Stimulated activated CD4-positive, alpha-beta T cell treated with anti-CD3 and anti-CD28 coated beads, TNF-alpha, amount 100 ng/mL, for 4 hours (primary cell): Measurements from ENCODE around the gene PIP5K1C.
"Not testable (repeated sequence)": the region's sequence is repeated elsewhere in the genome, so short reads cannot be mapped to it uniquely, and the experiment has no call there.

Experiments
- DNase-seq, 3 experiments: peaks; one replicate each; pipeline ENCODE4 v3.0.0-alpha.2; 2020; ENCODE audit warnings: low read depth in 3 of 3

PIP5K1C gene

DNA sequence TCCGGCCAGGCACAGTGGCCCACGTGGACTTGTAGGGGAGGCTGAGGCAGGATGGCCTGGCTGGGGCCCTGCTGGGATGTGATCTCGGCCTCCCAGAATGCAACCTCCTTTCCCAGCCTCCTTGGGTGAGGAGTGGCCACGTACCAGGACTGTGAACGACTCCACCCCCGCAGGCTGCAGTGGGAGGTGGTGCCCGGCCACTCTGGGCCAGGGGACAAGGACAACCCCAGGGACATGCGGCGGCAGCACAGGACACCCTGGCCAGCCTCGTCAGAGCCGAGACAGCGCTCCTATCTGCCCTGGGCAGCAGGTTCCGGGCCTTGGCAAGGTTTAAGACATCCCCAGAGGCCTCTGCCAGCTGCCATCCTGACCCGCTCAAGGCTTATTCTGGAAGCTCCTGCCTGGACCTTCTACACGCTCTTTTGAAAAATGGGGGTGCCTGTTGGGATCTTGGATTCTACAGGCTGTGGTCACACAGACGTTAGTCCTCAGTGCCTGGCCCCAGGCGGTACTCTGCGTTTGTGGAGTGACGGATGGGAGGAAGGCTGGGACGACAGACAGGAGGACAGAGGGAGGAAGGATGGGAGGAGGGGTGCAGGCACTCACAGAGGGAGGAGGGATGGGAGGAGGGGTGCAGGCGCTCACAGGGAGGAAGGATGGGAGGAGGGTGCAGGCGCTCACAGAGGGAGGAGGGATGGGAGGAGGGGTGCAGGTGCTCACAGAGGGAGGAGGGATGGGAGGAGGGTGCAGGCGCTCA, 53.8 kb downstream of the PIP5K1C start:
- DNase-seq: no peak

DNA sequence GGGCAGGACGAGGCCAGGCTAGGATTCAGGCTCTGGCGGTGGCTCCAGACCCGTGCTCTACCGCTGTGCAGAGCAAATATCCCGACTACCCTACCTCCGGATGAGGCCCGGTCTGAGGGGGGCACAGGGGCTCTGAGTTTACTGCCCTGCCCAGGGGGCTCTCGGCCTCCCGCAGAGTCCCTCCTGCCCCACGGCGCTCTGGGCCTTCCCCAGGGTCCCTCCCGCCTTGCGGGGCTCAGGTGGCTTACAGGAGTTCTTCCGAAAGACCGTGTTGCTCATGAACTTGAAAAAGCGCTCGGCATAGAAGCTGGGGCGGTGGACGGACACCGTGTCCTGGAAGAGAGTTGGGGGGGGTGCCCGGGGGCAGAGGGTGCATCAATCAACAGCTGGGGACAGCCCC, 54.5 kb downstream of the PIP5K1C start:
- DNase-seq: no peak

DNA sequence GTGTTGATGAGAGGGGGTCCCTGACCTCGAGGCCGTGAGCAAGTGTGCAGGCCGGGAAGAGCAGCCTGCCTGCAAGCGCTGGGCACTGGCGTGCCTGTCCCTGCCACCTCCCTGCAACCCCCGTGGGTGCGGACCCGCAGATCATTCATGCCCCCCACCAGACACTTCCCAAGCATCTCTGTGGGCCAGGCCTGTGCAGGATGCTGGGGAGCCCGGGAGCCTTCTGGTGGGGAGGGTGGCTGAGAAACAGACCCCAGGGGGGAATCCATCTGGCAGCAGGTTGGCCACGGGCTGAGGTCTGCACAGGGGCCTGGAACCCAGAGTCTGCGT, 55.2 kb downstream of the PIP5K1C start:
- no peak for DNase-seq

DNA sequence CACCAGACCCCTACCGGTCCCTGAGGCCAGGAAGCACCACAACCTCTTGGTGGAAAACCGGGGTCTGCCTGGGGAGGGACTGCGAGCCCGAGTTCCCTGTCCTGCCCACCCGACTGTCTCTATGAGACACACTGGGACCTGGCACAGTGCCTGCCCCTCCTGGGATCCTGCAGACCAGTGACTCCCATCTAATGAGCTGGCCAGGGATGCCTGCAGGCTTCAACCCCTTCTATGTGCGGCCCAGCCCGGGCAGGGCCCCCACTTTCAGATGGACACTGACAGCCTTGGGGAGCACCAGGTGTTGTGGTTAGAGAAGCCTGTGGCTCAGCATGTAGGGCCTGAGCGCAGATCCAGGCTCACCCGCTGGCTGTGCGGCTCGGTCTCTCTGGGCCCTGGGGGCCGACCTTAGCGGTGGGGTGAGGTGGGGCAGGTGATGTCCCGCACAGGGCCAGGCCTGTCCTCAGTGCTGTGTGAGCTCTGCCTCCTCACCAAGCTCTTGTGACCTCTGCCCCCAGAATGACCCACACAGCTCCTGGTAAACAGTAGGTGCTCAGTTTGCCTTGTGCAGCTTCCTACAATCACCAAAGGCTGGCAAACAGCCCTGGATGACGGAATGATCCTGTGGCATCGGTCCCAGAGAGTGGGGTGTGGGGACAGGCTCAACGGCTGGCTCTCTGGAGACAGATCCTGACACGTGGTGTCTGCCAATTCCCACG, 55.8 kb downstream of the PIP5K1C start:
- no peak for DNase-seq

DNA sequence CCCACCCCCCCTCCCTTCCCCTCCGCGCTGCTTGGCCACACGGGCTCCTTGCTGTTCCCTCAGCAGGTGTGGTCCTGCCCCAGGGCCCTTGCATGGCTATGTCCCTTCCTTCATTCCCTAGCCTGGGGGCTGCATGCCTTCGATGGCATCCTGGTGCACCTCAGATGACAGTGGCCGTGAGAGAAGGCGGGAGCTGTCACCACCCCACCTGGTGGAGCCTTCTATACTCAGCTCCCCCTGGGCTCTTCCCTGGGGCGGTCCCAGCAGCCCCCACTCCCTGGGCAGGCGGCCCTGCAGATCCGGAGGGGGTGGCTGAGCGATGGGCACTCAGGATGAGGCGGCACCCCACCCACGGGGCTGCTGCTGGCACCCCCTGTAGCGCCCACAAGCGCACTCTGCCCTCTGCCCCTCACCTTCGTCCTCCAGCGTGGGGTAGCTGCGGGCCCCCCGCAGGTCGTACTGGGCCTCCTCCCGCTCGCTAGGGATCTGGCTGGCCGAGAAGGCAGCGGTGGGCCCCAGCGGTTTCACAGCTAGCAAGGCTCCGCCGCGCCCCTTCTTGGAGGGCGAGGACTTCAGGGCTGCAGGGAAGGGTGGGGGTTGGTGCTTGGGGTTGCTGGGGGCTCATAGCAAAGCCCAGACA, 56.5 kb downstream of the PIP5K1C start:
- no peak for DNase-seq

DNA sequence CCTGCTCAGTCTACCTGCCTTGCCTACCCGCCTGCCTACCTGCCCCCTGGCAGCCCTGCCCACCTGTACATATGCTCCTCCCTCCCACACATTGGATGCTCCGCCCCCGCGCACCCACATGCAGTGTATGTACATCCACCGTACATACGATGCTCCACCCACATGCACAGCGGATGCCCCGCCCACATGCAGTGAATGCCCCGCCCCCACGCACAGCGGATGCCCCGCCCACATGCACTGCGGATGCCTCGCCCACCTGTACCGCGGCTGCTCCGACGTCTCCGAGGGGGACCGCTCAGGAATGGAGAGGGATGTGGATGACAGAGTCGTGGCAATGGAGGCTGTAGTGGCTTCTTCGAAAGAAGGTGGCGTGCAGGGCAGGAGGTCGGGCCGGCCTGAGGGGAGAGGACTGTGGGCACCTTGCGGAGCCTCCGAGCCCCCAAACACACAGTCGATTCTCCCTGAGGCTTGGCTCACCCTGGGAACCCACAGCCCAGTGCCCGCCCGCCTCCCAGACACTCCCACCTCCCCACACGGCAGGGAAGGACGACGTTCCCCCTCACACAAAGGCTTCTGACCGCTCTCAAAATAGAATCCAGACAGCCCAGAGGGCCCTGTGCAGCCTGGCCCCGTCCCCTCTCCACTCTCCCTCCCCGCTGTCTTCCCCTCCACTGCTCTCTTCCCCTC, 57.1 kb downstream of the PIP5K1C start:
- peak in 1 of 3 experiments; percentile 15 for DNase-seq

DNA sequence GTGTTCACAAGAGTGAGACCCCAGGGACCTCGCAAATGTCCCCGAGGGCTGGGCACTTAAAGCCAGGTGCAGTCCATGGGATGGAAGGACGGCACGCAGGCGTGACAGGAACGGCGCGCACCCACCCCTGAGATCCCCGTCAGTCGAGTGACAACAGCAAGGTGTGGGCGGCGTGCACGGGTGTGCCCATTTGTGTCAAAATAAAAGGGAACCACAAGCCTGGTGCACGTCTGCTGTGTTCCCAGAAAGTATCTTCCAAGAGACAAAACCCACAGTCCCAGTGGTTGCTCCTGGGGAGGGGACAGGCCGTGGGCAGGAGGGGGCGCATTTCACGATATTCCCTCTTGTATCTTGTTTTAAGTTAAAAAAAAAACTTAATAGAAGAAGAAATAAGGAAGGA, 58.0 kb downstream of the PIP5K1C start:
- DNase-seq: no peak

DNA sequence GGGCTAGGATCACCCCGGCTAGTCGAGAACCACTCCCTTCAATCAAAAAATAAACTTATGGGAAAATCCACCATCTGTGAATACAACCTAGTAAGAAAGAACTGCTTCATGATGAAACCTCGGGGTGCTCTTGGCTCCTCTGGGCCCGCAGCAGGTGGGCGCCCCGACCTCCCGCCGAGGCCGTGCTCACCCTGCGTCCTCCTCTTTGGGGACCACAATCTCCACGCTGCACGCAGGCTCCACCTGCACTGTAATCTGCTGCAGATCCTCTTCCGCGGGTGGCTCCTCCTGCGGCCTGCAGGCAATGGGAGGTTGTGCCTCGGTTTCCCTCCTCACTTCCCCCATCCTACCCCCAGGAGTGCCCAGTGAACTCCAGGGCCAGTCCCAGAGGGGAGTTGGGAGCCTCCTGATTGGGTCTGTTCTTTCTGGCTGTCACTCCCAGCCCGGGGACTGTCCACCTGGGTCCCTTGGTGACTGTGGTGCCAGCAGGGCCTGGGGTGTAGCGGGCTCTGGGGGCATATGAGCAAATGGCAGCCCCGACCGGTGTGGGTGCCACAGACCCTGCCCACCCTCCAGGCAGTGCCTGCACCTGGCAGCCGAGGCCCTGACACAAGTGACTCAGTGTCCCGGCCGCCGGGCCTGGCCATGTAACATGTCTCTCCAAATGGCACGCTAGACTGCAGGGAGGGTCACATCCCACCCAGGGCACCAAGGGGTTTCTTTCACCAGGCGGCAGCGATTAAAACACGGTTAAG, 58.6 kb downstream of the PIP5K1C start:
- DNase-seq: no peak

DNA sequence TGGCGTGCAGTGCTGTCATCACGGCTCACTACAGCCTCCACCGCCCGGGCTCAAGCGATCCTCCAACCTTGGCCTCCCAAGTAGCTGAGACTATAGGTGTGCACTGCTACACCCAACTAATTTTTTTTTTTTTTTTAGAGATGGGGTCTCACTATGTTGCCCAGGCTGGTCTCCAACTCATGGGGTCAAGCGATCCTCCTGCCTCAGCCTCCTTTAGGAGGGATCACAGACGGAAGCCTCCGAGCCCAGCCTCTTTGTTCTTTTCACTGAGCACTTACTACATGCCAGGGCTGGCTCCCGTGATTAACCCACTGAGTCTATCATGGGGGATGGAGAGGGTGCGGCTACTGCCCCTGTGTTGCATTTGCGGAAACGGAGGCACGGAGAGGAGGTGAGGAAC, 60.8 kb downstream of the PIP5K1C start:
- DNase-seq: no peak

DNA sequence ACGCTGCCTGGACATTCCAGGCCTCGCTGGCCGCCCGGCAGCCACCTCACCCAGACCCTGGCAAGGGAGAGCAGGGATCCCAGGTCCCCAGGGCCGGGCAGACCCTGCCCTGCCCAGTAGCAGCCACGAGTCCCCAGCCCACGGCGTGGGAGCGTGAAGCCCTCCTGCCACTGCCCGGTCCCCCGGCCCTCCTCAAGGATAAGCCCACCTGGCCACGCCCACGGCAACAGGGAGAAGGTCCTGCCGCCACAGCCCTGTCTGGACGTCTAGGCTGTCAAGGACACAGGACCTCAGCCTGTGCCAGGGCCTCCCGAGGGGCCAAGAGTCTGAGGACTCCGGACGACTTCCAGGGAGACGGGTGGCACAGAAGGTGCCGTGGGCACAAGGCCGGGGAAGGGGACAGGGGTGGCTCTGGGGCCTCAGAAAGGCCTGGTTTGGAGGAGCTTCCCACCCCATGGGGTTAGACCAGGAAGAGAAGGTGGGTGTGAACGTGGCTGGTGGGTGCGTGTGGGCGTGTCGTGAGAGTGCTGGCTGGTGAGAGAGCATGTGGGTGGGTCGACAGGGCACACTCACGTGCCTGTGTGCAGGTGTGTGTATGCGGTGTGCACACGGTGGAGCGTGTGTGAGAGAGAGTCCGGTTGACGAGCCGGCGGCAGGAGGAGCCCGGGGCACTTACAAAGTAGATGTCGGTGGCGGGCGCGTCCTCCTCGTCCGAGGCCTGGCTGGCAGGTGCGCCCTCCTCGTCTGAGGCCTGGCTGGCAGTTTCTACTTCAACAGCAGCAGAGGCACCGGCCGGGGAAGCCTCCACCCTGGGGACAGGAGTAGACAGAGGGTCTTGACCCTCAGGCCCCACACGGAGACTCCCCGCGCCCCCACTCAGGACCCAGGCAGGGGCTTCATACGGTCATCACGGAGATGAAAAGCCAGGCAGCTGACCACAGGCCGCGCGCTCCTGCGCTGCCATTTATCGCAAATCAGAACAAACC, 61.8 kb downstream of the PIP5K1C start:
- DNase-seq: no peak

DNA sequence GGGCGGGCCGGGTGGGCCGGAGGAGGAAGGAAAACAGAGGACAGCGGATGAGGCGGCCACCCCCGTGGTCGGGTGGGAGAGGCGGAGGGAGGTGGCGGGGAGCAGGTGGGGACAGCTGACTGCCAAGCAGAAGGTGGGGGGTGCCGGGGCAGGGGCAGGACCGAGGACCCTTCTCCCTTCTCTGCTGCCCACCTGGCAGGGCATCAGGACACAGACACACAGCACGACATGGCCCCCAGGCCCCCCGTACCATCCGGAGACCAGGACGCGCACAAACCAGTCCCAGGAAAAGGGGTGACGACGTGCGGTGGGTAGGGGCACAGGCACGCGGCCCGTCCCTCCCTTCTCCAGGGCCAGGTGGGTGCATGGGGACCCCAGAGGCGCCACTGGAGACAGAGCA, 62.6 kb downstream of the PIP5K1C start:
- no peak for DNase-seq

DNA sequence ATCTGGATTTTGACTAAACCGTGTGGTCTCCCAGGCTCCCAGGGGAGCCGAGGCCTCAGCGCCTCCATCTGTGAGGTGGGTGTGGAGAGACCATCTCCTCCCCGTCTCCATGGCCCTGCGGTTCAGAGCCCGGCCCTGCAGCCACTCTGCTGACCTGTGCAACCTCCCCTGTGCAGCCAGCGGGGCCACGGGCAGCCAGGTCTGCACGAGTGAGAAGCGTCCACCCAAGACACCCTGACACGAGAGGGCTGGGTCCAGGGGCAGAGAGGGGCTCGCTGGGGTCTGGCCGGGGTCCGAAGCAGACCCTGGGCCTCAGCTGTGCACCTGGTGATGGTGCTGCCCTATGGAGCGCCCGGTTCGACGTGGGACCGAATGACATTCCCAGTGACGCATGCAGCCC, 63.3 kb downstream of the PIP5K1C start:
- DNase-seq: no peak

DNA sequence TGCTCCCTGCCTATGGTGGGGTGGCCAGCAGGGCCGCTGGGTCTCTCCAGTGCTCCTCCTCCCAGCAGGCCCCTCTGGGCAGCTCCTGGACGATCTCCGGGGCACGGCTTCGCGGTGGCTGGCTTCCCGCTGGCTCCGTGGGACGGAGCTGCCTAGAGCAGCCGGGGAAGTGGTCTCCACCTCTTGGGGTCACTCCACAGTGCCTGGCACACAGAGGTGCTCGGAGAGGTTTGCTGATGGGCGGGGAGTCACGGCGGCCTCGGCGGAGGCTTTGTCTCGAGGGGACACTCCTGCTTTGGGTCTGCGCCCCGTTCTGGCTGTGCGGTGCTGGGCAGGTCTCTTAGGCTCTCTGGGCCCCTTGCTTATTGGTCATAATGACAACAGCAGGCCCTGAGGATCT, 63.8 kb downstream of the PIP5K1C start:
- DNase-seq: no peak

DNA sequence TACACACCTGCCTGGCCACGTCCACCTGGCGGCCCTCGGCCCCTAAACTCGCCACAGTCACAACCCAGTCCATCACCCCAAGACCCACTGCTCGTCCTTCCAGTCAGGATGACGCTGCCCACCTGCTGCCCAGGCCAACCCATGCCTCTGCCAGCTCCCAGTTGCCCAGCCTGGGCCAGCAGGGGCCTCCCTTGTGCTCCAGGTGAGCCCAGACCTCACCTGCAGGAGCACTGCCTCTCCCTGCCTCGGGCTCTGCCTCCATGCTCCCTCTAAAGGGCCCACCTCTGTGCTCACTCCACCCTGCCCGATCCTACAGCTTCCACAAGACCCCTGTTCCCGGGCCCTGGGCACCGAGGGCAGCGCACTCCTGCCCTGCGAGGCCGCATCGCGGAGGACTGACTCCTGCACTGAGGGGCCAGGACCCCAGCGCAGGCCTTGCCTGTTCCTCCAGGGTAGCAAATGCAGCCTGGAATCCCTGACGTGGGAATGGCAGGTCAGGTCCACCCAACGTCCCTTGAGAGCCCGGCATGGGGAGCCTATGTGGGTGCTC, 65.7 kb downstream of the PIP5K1C start:
- DNase-seq: no peak

DNA sequence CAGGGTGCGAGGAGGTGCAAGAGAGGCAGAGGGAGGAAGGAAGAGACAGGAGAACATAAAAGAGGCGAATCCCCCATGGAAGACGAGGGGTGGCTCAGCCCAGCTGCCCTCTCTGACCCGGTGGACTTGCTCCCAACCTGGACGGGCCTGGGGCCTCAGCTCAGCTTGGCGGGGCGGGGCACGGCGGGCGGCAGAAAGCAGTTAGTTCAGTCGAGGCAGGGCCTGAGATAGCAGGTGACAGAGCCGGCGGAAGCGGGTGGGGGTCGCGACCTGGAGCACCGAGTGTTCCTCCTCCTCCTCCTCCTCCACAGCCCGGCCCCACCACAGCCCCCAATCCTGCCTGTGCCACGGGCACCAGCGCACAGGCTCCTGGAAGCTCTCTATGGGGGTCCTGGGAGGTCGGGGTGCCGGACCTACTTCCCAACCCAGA, 66.7 kb downstream of the PIP5K1C start:
- DNase-seq: no peak

DNA sequence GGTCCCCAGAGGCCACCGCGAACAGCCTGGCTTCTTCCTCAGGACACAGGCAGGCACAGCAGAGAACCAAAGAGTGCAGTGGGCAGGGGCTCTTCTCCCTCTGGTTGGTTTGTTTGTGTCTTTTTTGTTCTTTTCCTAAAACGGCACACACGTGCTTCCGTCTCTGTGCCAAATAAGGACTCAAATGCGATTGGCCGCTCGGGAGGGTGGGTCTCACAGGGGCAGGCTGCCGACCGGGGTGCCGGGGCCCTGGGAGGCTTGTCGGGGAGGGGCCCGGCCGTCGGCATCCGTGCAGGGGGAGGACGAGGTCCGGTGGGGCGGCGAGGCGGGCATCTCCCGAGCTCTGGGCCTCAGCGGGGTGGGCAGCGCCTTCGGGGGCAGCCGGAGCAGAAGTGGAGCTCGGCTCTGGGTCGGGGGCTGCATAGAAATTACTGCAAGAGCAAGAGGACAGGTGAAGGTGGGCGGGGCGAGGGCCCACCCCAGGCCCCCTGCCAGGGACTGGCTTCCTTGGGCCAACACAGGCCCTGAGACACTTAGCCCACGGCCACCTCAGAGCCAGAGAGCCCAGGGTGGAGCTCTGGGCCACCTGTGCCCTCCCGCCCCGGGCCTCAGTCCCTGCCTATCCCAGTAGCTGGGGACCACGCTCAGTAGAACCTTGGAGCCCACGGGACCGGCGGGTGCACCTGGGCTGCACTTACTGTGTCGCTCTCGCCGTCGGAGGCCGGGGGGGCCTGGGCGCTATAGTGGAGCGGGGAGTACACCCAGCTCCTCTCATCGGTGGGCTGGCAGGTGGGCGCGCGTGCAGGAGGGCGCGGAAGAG, 67.3 kb downstream of the PIP5K1C start:
- no peak for DNase-seq

DNA sequence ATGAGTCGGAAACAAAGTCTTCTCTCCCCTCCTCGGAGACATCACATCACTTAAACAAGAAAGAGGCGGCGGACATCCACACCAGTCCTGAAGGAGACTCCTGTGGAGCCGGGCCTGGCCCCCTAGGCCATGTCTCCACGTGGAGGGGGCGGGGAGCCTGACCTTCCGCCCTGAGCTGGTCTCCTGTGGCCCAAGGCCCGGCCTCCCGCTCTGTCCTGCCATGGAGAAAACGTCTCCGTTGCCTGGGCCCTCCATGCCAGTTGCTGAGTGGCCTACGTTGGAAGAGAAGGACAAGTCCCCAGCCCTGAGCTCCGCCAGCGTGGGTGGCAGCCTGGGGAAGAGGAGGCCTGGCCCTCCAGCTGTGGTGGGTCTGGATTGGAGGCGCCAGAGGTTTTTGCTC, 68.2 kb downstream of the PIP5K1C start:
- DNase-seq: no peak

DNA sequence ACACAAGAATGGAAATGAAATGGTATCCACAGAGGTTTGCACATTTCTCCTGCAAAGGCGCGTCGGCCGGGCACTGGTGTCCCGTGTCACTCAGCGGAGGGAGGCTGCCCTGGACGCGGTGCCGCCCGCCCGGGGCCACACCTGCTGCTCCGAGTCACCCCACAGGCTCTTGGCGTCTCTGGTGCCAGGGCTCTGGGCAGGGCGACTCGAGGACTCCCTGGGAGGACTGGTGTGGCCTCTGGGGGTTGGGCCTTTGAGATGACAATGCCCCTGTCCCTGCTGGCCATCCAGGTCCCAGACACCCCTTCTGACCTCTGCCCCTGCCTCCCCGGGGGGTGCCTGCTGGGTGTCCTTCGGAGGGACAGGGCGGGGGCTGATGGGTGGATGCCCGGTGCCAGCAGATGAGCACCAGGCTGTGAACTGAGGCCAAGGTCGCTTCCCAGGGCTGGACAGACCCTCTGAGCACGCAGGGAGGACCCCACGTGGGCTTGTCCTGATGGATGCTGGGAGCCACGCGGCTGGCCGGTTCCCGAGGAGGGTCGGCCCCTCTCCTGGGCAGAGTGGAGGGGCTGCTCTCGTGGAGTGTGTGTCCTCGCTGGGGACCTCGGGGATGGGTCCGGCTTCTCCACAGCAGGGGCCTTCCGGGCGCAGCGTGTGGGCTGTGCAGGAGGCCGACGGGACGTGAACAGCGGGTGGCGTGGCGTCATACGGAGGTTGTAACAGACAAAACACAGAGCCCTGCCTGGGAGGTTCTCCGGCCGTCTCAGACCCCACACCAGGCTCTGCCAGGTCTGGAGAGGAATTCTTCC, 69.0 kb downstream of the PIP5K1C start:
- DNase-seq: no peak

DNA sequence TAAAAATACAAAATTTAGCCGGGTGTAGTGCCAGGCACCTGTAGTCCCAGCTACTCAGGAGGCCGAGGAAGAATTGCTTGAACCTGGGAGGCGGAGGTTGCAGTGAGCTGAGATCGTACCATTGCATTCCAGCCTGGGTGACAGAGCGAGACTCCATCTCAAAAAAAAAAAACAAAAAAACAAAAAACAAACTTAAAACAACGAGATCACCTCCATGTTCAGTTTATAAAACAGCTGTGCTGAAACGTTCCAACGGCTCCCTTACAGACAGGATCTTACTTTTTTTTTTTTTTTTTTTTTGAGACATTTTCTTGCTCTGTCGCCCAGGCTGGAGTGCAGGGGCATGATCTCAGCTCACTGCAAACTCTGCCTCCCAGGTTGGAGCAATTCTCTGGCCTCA, 71.5 kb downstream of the PIP5K1C start:
- not testable (repeated sequence) for DNase-seq
